ENCODE measurements around the gene TMEM179.

Gene TMEM179

DNA sequence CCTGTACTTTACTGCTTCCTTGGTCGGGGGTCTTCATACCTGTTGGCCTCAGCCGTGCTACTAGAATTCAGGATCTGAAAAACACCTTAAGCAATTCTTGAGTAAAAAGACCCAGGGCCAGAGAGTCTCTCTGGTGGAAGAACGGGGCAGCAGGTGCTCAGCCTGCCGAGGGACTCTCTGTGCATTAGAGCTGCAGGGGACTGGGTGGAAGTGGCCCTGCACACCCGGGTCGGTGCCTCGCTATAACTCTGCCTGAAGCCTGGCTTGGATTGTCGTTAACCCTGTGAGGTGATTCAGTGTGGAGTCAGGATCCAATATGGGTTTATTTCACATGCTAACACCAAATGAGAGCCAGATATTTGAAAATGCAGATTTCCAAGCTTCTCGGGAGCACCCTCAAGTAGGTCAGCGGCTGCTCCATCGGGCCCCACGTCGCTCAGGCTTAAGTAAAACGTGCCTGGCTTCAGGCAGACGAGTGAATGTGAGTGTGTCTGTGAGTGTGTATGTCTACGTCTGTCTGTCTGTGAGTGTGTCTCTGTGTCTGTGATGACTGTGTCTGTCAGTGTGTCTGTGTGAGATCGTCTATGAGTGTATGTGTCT lies 60.1 kb downstream of the TMEM179 start:
- DNase-seq (ENCODE audit: low read depth) = no peak

GRCh38 chr14:104542871-104543830 lies 61.4 kb downstream of the TMEM179 start:
- DNase-seq (ENCODE audit: low read depth) = no peak

DNA sequence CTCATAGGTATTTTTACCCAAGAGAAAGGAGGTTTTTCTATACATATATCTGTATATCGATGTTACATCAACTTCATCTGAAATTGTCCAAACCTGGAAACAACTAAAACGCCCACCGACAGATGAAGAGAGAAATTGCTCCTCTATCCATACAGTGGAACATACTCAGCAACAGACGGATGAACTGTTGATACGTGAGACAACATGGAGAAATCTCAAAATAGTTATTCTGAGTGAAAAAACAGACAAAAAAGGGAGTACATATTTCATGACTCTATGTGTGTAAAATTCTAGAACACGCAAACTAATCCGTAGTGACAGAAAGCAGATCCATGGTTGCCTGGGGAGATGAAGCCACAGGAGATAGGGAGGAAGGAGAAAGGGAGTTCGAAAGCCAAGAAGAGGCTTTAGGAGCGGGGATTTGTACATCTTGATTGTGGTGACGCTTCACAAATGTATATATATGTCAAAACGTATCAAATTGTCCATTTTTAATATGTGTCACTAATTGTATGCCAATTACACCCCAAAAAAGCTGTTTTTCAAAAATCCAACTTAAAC lies 62.6 kb downstream of the TMEM179 start:
- DNase-seq (ENCODE audit: low read depth) = no peak
